Chondrocyte (in vitro differentiated cells): ENCODE results near the gene ADAM19. TPM values are rescaled to one million over a fixed set of nuclear protein-coding genes. Genes with fewer than 3 reads are reported as not detected.
A peak's percentile ranks its signal among the peaks of the same experiment; 100 is the strongest.

Source experiments
- DNase-seq: peaks from one replicate; pipeline ENCODE4 v3.0.0; 2021; ENCODE audit warnings: mixed read lengths, low spot score
- H3K27ac Mint-ChIP-seq: one replicate; pipeline ENCODE4 v1.8.0; 2021; ENCODE audit warnings: mild to moderate bottlenecking, moderate library complexity, mixed read lengths; ENCODE audit not compliant: unreplicated experiment
- H3K27me3 Mint-ChIP-seq: 2 replicates; pipeline ENCODE4 v1.8.0; 2021; ENCODE audit warnings: low read depth, mixed read lengths
- H3K36me3 Mint-ChIP-seq: 2 replicates; pipeline ENCODE4 v1.8.0; 2021; ENCODE audit warnings: low read depth, mixed read lengths
- H3K4me1 Mint-ChIP-seq: 2 replicates; pipeline ENCODE4 v1.8.0; 2021; ENCODE audit warnings: low read depth, mild to moderate bottlenecking, mixed read lengths
- H3K4me3 Mint-ChIP-seq: one replicate; pipeline ENCODE4 v1.8.0; 2021; ENCODE audit warnings: mild to moderate bottlenecking, moderate library complexity, mixed read lengths; ENCODE audit not compliant: unreplicated experiment
- H3K9me3 Mint-ChIP-seq: 2 replicates; pipeline ENCODE4 v1.8.0; 2021; ENCODE audit warnings: low read depth, mixed read lengths
- CTCF ChIP-seq: fragments of 200-600 bp; sonication (generic); IDR thresholded peaks from 2 replicates; pipeline ENCODE4 v1.5.0; 2021; ENCODE audit warnings: antibody characterized with exemption, mild to moderate bottlenecking, moderate library complexity
- total RNA-seq: library from RNA; stranded (reverse); gene quantifications from 3 replicates; pipeline ENCODE4 v1.2.1, GENCODE V29; 2021

Gene ADAM19
- total RNA-seq, 1 donor from 2014 or later, result 125 TPM

- H3K27ac Mint-ChIP-seq, result peak overlapping the region; percentile 99
- no peak overlapping the region for H3K4me3 Mint-ChIP-seq
- H3K36me3 Mint-ChIP-seq, result peaks cover 21% of the 10 kb centered on the region
- no peak for TF ChIP-seq CTCF
- no peaks in the 10 kb centered on the region for H3K9me3 Mint-ChIP-seq
- DNase-seq, result no peak
- peaks cover 66% of the 10 kb centered on the region for H3K4me1 Mint-ChIP-seq
- no peaks in the 10 kb centered on the region for H3K27me3 Mint-ChIP-seq
These were observed 64.9 kb downstream of the ADAM19 start for GRCh38 chr5:157510682-157511081.

GRCh38 chr5:157509587-157509986 lies 66.0 kb downstream of the ADAM19 start:
- H3K4me1 Mint-ChIP-seq, result peaks cover 57% of the 10 kb centered on the region
- TF ChIP-seq CTCF, result no peak
- DNase-seq, result no peak
- H3K27ac Mint-ChIP-seq, result no peak overlapping the region
- H3K36me3 Mint-ChIP-seq, result peaks cover 24% of the 10 kb centered on the region
- no peaks in the 10 kb centered on the region for H3K27me3 Mint-ChIP-seq
- no peaks in the 10 kb centered on the region for H3K9me3 Mint-ChIP-seq
- no peak overlapping the region for H3K4me3 Mint-ChIP-seq

- no peaks in the 10 kb centered on the region for H3K9me3 Mint-ChIP-seq
- H3K4me1 Mint-ChIP-seq, result peaks cover 56% of the 10 kb centered on the region
- no peak for TF ChIP-seq CTCF
- DNase-seq, result no peak
- no peaks in the 10 kb centered on the region for H3K27me3 Mint-ChIP-seq
- H3K27ac Mint-ChIP-seq, result no peak overlapping the region
- peaks cover 25% of the 10 kb centered on the region for H3K36me3 Mint-ChIP-seq
- H3K4me3 Mint-ChIP-seq, result no peak overlapping the region
These were observed 66.5 kb downstream of the ADAM19 start for GRCh38 chr5:157509093-157509492.

- TF ChIP-seq CTCF, result no peak
- no peaks in the 10 kb centered on the region for H3K27me3 Mint-ChIP-seq
- H3K27ac Mint-ChIP-seq, result peak overlapping the region; percentile 39
- H3K36me3 Mint-ChIP-seq, result peaks cover 27% of the 10 kb centered on the region
- H3K4me1 Mint-ChIP-seq, result peaks cover 37% of the 10 kb centered on the region
- H3K9me3 Mint-ChIP-seq, result no peaks in the 10 kb centered on the region
- no peak overlapping the region for H3K4me3 Mint-ChIP-seq
- no peak for DNase-seq
These were observed 68.4 kb downstream of the ADAM19 start for GRCh38 chr5:157506981-157507780.

GRCh38 chr5:157506066-157506590 lies 69.4 kb downstream of the ADAM19 start:
- Mint-ChIP-seq H3K4me1 (peaks cover 27% of the 10 kb centered on the region), H3K27ac (no peak overlapping the region), H3K9me3 (no peaks in the 10 kb centered on the region), H3K36me3 (peaks cover 36% of the 10 kb centered on the region), H3K4me3 (no peak overlapping the region), H3K27me3 (no peaks in the 10 kb centered on the region)
- DNase-seq, result no peak
- no peak for TF ChIP-seq CTCF
